ENCODE data around the gene ERCC4.

The ERCC4 gene

GRCh38 chr16:13950821-13951547, 31.0 kb downstream of the ERCC4 start:
- no peak for DNase-seq (ENCODE audit: low spot score)

- DNase-seq (ENCODE audit: low spot score), result no peak
Observed at GRCh38 chr16:13951611-13952010, 31.7 kb downstream of the ERCC4 start.

- DNase-seq (ENCODE audit: low spot score), result no peak
Observed at GRCh38 chr16:13953501-13953900, 33.5 kb downstream of the ERCC4 start.

GRCh38 chr16:13956635-13957196, 36.8 kb downstream of the ERCC4 start:
- DNase-seq (ENCODE audit: low spot score), result no peak

- no peak for DNase-seq (ENCODE audit: low spot score)
Observed at GRCh38 chr16:13957197-13958078, 37.5 kb downstream of the ERCC4 start.

GRCh38 chr16:13958474-13958873, 38.5 kb downstream of the ERCC4 start:
- DNase-seq (ENCODE audit: low spot score), result no peak

GRCh38 chr16:13959626-13960025, 39.7 kb downstream of the ERCC4 start:
- DNase-seq (ENCODE audit: low spot score), result no peak

GRCh38 chr16:13961099-13961811, 41.3 kb downstream of the ERCC4 start:
- DNase-seq (ENCODE audit: low spot score), result no peak

- no peak for DNase-seq (ENCODE audit: low spot score)
Observed at GRCh38 chr16:13962232-13962631, 42.3 kb downstream of the ERCC4 start.

GRCh38 chr16:13968835-13969234, 48.9 kb downstream of the ERCC4 start:
- DNase-seq (ENCODE audit: low spot score), result no peak

GRCh38 chr16:13969711-13970110, 49.8 kb downstream of the ERCC4 start:
- no peak for DNase-seq (ENCODE audit: low spot score)

- DNase-seq (ENCODE audit: low spot score), result no peak
Observed at GRCh38 chr16:13970708-13971422, 50.9 kb downstream of the ERCC4 start.

- no peak for DNase-seq (ENCODE audit: low spot score)
Observed at GRCh38 chr16:13973321-13974023, 53.5 kb downstream of the ERCC4 start.

- no peak for DNase-seq (ENCODE audit: low spot score)
Observed at GRCh38 chr16:13977177-13977576, 57.2 kb downstream of the ERCC4 start.

GRCh38 chr16:13982451-13982850, 62.5 kb downstream of the ERCC4 start:
- DNase-seq (ENCODE audit: low spot score), result no peak

GRCh38 chr16:13983625-13984024, 63.7 kb downstream of the ERCC4 start:
- DNase-seq (ENCODE audit: low spot score), result no peak

GRCh38 chr16:13984794-13985193, 64.8 kb downstream of the ERCC4 start:
- no peak for DNase-seq (ENCODE audit: low spot score)

GRCh38 chr16:13988038-13988437, 68.1 kb downstream of the ERCC4 start:
- DNase-seq (ENCODE audit: low spot score), result no peak

GRCh38 chr16:13992322-13992721, 72.4 kb downstream of the ERCC4 start:
- DNase-seq (ENCODE audit: low spot score), result no peak

GRCh38 chr16:13992976-13993375, 73.0 kb downstream of the ERCC4 start:
- no peak for DNase-seq (ENCODE audit: low spot score)

Data from D341Med (cell line).